LNCAP (cell line): Measurements from ENCODE around the gene TMEM63C.

Experiments
- TF ChIP-seq, protein P1 (sequence below): fragments of 450-650 bp; IDR thresholded peaks from 2 replicates; pipeline ENCODE4 v1.5.1; 2017; ENCODE audit warnings: mild to moderate bottlenecking

Gene TMEM63C

DNA sequence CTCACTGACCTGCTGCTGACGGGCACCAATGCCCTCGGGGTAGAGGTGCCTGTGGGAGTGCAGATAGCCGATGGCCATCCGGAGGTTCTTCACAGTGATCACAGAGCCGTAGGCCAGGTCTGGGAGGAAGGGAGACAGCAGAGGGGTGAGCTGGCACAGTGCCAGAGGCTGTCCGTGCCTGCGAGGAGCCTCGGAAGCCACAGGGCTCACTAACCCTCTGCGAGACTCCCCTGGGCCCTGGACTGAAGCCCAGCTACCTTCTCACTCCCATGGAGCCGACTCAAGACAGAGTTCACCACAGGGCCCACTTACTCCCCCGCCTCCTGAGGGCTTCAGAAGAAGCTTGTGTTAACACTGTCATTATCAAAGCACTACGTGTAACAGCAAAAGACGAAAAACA is 114.6 kb downstream of the TMEM63C start:
- TF ChIP-seq, protein P1, sequence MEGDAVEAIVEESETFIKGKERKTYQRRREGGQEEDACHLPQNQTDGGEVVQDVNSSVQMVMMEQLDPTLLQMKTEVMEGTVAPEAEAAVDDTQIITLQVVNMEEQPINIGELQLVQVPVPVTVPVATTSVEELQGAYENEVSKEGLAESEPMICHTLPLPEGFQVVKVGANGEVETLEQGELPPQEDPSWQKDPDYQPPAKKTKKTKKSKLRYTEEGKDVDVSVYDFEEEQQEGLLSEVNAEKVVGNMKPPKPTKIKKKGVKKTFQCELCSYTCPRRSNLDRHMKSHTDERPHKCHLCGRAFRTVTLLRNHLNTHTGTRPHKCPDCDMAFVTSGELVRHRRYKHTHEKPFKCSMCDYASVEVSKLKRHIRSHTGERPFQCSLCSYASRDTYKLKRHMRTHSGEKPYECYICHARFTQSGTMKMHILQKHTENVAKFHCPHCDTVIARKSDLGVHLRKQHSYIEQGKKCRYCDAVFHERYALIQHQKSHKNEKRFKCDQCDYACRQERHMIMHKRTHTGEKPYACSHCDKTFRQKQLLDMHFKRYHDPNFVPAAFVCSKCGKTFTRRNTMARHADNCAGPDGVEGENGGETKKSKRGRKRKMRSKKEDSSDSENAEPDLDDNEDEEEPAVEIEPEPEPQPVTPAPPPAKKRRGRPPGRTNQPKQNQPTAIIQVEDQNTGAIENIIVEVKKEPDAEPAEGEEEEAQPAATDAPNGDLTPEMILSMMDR = no peak

DNA sequence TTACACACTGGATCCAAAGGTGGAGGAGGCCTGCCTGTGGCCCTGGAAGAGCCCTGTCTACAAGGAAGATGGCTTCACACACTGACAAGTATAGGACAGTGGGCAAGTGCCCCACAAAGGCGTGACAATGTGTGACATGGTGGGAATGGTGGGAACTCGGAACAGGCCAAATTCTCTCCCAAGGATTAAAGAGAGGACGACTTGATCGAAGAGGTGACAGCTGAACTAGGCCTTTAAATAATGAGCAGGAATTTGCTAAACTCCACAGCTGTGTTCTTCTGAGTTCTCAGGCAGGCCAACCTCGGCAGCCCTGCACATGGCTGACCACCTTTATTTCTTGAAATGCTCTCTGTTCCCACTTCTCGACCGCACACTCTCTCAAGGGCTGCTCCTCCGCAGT is 115.3 kb downstream of the TMEM63C start:
- TF ChIP-seq, protein P1 = no peak

DNA sequence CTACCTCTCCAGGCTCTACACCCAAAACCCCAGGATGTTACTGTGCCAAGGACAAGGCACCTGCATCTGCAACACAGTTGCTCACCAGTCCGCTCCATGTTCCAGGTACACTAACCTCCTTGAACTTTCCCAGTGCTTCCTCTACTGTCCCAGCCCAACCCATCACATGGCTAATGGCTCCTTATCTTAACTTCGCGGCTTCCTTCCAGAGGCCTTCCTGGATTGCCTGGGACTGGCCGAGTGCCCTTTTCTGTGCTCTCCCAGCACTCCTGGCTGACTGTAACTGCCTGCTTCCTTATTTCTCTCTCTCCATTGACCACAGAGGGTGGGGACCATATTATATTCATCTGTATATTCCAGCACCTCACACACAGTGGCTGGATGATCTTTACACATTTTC is 118.2 kb downstream of the TMEM63C start:
- TF ChIP-seq, protein P1 = no peak

DNA sequence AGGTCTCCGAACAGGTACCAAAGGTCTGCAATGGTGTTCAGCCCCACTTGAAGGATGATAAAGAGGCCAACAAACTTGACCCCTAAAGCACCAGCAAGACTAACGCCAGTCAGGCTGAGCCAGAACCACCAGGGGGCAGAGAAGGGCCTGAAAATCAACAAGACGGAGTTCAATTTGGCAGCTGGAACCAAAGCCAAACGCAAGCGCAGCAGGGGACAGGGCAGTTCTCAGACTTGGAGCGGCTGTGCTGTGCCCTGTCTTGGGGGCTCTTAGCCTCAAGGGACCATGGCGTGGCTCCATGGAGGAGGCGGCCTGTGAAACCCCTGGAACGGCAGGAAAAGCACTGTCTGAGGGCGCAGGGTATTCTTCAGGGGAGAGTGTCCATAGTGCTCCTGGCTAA is 119.5 kb downstream of the TMEM63C start:
- TF ChIP-seq, protein P1 = peak; percentile 91

DNA sequence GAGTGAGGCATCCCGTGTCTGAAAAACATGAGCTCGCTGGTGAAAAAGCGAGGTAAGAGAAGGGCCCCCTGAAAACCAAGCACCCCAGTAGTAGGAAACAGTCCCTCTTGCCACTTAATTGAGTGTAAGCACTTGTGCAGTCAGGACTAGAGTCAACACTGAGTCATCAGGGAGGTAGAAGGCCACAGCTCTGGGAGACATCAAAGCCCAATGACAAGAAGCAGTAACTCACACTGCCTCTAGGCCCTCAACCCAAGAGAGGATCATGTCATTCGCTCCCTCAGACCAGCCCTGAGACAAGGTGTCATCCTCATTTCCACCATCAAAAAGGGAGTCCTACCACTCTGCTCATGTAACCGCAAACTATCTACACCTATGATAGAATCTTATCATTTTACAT is 121.3 kb downstream of the TMEM63C start:
- TF ChIP-seq, protein P1 = no peak

DNA sequence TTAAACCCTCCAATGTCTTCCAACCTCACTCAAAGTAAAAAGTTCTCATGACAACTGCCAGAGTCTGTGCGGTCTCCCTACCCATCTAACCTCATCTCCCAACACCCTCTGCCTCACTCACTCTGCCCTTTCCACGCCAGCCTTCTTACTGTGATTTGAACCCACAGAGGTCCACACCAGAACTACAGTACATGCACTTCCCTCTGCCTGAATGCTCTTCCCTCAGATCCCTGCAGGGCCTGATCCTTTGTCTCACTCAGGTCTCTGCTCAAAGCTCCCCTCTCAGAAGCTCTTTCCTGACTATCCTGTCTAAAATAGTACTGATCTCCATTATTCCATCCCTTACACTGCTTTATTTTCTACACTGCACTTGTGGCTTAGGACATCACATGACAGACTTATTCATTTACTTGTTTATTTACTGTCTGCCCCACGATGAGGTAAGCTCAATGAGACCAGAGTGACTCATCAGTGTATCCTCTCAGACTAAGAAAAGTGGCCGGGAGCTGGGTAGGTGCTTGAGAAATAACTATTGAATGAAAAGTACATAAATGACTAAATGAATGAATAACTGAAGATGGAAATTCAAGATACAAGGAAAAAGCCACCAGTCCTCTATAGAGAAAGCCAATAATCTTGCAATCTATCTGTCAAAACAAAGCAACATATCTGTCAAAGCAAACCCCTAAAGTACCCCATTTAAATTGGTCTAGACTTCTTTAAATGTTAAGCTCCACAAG is 122.0 kb downstream of the TMEM63C start:
- TF ChIP-seq, protein P1 = no peak

DNA sequence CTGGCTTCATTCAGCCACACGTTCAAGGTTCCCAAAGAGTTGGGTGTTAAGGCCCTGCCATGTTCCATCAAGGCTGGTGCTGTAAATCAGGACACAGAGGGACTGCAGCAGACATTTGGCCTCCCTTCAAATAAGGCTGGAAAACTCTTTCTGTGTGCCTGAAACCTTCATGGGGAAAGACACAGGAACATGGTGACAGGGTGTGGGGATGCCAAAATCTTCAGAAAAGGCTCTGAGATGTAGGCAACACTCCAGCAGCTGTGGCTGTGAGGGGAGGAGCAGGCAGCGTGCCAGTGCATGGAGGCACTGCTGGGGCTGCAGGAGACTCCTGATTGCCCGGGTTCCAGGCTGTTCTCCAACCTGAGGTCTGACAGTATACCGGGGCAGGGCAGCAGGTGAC is 124.1 kb downstream of the TMEM63C start:
- TF ChIP-seq, protein P1 = no peak

DNA sequence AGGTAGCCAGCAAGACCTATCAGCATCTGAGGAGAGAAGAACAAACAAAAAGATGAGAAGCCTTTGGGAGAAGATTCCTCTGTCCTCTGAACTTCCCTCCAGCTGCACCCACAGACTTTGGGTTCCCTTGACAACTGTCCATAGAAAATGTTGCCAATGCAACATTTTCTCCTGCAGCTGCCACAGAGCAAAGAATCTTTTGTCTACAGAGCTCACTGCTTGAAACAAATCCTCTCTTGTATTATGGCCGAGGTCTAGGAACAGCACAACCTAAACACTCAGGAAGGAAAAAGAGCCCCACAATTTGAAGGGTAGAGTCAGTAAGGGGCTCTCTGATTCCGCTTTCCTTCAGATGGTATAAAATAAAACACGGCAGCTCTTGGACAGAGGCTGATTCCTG is 124.8 kb downstream of the TMEM63C start:
- TF ChIP-seq, protein P1 = no peak
